Measurements from ENCODE around the gene CHRDL2.

Gene CHRDL2

GRCh38 chr11:74685905-74686304, 45.3 kb downstream of the CHRDL2 start:
- TF ChIP-seq CTCF (IDR thresholded peaks at IDR 0.05) = no peak

GRCh38 chr11:74685338-74685737, 45.9 kb downstream of the CHRDL2 start:
- no peak for TF ChIP-seq CTCF (IDR thresholded peaks at IDR 0.05)

- no peak for TF ChIP-seq CTCF (IDR thresholded peaks at IDR 0.05)
Observed at GRCh38 chr11:74684661-74685060, 46.6 kb downstream of the CHRDL2 start.

GRCh38 chr11:74683941-74684481, 47.2 kb downstream of the CHRDL2 start:
- TF ChIP-seq CTCF (IDR thresholded peaks at IDR 0.05) = no peak

- TF ChIP-seq CTCF (IDR thresholded peaks at IDR 0.05) = no peak
Observed at GRCh38 chr11:74683279-74683871, 47.9 kb downstream of the CHRDL2 start.

GRCh38 chr11:74682731-74683278, 48.4 kb downstream of the CHRDL2 start:
- TF ChIP-seq CTCF (IDR thresholded peaks at IDR 0.05) = no peak

GRCh38 chr11:74681686-74682651, 49.3 kb downstream of the CHRDL2 start:
- TF ChIP-seq CTCF (IDR thresholded peaks at IDR 0.05) = no peak

Data from LNCAP (cell line).